Putamen (tissue), 1 donor: Measurements from ENCODE around the gene ZMIZ1.

ENCODE experiments used
- DNase-seq: peaks from one replicate; pipeline ENCODE4 v3.0.0-alpha.2; 2016; ENCODE audit warnings: low spot score

ZMIZ1 gene

DNA sequence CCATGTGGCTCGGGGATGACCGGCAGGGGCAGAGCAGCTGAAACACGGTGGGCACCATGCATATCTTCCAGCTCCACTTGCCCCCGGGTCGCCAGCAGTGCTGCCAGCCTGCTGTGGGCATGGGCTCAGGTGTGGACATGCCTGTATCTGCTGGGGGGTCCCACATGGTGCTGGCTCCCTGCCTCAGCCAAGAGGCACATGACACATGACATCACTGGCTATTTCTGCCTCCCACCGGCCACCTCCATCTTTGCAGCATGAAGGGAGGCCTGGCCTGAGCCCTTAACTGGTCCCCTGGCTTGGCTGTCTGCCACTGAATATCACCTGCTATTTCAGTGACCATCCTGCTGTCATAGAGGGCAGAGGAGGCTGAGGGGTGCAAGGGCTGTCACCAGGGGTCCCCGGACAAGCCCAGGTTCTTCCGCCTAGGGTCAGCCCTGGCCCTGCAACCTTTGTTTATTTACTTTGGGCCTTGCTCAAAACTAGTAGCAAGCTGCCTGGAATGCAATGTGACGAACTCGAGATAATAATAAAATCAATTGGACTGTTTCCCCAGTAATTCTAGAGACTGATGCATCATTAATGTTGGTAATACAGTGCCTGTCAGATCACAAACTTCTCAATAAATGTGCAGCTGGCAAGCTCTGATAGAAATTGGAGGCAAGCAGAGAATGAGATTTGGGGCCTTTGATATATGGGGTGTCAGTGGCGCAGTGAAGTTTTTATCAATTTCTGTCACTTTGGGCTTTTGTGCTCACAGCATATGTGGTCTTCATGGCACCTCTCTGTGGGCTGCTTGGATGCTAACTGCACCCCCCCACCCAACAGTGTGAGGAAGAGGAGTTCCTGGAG, 28.5 kb downstream of the ZMIZ1 start:
- DNase-seq = no peak

DNA sequence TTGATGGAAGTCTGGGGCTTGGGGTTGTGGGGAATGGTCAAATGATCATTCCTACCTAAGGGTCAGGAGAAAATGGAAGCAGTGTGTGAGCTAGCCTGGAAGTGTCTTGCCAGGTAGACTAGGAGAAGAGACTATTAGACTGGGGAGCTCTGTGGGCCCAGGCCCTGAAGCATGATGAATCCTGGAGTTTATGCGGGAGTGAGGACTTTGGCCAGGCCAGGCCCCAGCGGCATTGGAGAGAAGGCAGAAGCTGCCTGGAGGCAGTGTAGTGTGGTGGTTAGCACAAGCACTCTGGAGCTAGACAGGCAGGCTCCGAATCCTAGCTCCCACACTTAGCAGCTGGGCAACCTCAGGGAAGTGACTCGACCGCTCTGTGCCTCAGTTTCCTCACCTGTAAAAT, 29.3 kb downstream of the ZMIZ1 start:
- DNase-seq = no peak

DNA sequence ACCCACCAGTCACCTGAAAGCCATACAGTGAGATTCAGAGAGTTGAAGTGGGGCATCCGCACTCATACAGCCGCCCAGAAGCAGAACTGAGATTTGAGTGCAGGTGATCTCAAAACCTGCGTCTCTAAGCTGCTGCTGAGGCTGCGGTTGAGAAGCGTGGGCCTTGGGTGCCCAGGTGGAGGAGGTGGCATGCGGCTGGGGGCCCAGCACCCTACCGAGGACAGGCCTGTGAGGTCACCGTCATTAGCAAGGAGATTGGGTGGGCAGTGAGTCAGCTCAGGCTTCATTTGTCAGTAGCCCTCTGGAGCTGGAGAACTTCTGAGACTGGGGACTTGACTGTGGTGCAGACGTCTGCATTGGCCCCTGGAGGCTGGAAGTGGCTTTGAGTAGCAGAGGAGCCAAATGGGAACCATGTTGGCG, 29.8 kb downstream of the ZMIZ1 start:
- DNase-seq = no peak

DNA sequence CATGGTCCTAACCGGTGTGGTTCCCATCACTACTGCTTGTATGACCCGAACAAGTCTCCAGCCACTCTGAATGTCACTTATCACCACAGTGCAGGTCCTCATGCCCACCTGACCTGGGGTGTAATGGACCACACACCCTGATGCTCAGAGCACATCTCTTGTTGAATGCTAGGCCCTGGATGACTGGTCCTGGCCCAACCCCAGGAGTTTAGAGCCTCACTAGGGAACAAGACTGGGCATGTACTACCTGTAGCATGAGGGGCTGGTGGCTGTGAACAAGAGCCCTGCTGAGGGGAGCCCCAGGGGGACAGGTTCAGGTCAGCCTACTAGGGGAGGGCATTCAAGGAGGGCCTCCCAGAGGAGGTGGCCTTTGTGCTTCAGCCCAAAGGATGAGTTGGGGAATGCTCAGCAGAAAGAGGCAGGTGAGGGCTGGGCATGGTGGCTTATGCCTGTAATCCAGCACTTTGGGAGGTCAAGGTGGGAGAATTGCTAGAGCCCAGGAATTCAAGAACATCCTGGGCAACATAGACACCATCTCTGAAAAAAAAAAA, 31.2 kb downstream of the ZMIZ1 start:
- no peak for DNase-seq

DNA sequence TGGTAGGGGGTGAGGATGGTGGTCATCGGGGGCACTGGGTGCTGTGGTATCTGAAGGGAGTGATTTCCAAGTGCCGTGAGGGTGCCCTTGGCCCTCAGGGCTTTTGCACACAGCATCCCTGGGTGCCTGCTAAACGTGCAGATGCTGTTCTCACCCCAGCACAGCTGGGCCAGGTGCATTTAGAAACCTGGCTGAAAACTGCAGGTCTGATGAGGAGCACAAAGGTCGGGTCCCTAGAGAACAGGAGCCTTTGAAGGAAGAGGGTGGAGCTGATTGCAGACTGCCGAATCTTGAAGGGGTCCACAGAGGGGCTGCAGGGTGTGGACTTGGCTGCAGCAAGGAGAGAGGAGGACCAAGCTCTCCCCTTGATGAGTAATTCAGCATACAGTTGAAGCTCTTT, 32.0 kb downstream of the ZMIZ1 start:
- no peak for DNase-seq

DNA sequence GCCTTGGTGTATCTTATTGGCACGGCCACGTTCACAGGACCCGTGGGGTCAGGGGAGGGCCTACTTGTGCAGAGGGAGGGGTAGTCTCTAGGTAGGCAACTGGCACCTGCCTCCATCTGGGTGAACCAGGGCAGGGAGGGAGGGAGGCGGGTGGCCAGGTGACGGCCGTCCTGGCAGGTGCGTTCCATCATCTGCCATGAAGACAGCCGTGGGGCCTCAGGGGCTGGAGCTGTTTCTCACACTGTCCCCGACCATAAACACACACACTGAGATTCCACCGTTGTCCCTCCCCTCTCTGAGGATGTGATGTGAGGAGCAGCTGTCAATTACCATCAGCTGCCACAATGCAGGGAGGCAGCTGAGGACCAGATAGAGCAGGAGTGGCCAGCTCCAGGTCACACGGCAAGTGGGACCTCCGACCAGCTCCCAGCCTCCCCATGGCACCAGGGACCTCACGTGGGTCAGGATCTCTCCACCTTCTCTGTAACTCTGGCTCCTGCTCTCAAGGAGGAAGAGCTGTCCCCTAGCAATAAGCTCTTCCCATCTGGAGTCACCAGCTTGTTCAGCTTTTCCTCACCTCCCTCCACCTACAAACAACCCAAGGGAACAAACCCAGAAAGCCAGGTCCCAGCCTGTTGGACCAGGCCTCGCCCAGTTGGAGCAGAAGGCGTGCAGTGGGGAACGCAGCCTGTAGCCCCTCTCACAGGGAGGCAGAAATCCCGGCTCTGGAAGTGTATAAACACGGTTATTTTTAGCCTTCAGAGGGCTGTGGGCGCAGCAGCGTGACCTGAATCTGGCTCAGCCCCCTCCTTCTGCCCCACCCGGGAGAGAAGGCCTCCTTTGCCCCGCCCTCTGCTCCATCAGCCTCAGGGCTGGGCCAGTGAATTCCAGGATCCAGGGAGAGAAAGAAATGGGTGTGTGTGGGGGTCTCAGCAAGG, 33.1 kb downstream of the ZMIZ1 start:
- peak; percentile 77 for DNase-seq

DNA sequence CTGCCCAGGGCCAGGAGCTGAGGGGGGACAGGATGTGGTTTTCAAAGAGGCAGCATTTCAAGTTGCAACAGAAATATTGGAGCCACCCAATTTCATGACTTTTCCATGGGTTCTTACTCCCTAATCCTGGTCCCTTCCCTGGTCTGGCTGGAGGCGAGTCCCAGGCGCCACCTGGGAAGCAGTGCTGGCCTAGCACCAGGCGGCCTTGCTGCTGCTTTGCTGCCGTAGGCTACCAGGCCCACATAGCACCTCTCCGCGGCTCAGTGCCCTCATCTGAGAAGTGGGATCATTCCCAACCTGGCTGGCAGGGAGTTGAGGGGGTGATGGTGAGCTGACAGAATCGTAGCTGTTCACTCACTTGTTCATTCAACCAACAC, 33.7 kb downstream of the ZMIZ1 start:
- no peak for DNase-seq

DNA sequence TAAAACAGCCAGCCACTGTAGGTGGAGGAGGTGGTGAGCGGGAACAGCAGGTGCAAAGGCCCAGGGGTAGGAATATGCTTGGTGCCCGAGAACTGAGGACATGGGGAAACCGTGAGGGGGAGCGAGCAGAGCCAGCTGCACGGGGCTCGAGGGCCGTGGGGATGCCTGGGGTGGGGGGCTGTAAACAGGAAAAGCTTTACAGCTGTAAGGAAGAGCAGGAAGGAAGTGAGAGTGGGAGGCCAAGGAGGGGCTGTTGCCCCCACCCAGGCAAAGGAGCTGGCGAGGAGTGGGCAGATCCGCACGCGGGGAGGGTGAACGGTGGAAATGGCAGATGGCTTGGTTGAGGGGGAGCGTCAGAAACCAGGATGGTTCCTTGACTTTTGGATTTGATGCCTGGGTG, 34.4 kb downstream of the ZMIZ1 start:
- DNase-seq = no peak

DNA sequence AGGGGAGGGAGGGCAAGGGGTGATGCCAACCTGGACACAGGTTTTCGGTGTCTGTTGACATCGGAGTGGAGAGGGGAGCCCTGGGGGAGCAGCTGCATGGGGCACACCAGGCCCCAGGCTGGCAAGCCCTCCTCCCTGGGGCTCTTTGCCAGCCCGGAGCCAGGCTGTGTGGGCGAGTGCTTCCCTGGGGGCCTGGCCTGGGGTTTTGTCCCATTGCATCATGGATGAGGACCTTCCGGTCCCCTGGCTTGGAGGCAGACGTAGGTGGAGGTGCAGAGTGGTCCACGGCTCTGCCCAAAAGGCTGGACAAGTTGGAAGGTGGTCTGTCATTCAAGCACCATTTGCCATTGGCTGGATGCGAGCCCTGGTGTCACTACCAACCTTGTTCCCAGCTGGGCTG, 34.8 kb downstream of the ZMIZ1 start:
- no peak for DNase-seq

DNA sequence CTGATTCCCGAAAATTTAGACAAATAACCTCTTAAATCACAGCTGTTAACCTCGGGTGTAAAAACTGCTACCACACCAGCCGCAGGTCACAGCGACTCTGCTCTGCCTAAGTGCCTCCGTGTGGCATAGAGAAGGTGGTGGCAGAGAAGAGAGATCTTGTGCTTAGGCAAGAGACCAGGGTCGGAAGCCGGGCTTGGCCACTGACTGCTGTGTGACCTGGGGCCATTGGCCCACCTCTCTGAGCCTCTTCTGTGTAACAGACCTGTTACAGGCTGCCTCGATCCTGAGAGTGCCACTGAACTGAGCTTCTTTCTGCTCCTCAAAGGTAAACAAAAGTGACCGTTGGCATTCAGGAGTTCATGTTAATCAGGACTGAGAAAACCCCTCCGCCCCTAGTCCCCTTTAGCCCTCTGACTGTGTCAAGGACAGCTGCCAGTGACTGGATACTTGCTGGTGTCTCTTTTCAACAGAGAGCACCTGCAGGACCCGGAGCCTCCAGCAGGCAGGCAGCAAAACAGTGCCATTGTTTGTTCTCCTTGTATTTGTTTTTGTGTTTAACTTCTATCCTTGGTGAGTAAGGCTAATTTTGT, 36.5 kb downstream of the ZMIZ1 start:
- DNase-seq = no peak

DNA sequence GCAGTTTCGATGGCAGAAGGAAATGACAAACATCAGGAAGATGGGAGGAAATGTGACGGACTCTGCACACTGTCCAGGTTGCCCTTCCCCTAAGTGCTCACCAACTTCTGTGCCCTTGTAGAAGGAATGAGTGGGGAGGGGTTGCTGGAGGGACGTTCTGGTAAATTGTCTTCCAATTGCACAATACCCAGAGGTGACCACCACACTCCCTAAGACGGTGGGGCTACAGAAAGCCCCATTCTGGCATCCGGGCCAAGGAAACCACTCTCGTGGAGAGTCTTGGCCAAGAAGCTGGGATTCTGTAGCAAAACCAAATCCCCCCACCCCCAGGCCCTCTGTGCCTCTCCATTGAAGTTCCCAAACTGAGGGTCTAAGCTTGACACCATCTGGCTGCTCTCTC, 37.1 kb downstream of the ZMIZ1 start:
- DNase-seq = no peak

DNA sequence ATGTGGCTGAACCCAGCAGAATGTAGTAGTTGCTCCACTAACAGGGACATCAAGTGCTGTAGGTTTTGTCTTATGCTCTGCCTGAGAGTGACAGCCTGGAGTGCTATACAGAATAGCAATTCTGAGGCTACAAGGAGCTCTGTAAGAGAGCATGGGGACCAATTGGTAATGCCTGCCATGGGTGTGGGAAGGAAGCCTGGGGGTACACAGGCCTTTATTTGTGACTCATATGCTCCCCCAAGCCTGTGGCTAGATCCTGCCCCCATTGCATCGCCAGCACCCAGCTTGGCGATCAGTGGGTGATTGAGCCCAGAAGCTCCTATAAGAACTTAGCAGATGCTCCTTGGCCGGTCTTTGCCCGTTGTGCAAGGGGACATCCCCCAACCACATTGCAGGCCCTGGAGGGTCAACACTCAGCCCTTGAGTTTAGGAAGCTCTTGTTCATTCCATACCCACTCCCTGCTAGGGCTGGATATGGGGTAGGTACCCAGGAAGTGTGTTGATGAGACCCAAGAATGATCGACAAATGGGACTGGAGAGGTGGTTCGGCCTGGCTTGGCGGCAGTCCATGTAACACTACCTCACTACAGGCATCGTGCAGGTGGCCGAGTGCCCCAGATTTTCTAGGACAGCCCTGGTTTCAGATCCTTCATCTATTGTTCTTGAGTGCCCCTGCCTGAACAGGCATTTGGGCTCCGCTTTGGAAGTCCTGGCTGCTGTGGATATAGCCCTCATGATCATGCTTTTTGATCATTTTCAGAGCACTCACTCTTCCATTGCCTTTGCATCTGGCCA, 37.7 kb downstream of the ZMIZ1 start:
- DNase-seq = no peak

DNA sequence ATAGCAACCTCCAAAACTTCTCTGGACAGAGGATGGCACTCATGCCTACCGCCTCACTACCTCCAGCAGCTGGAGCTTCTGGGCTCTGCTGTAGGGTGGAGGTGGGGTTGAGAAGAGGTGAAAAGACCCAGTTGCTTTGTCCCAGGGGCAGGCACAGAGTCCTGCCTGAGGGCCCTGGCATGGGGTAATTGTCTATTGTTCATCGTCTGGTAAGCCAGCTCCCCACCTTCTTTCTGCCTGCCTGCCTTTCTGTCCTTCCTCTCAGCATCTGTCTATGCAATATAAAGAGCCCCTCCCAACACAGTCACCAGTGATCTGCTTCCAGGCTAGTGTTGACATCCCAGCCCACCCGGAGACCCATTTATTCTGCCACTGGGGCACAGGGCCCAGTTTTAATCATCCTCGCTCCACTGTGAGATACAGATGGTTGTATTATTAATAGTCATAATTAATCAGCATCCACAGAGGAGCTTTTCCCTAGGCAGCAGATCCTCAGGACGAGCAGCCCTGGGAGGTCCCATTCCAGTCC, 39.0 kb downstream of the ZMIZ1 start:
- DNase-seq = no peak

DNA sequence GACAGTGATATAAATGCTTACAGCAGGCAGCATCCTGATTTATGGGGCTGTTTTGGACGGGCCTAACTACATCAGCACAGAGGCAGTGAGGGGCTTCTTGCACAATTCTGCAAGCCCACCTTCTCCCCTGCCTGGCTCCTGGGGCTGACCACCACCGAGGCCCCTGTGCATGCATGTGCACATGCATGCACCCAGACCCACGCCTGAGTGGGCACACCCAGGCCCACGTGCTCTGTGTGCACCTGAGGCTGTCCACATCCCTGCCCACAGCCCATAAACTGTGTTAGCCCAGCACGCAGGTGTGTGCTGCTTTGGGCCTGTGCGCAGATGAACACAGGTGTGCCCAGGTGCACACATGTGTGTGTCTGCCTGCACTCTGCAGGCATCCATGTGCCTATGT, 40.0 kb downstream of the ZMIZ1 start:
- no peak for DNase-seq

DNA sequence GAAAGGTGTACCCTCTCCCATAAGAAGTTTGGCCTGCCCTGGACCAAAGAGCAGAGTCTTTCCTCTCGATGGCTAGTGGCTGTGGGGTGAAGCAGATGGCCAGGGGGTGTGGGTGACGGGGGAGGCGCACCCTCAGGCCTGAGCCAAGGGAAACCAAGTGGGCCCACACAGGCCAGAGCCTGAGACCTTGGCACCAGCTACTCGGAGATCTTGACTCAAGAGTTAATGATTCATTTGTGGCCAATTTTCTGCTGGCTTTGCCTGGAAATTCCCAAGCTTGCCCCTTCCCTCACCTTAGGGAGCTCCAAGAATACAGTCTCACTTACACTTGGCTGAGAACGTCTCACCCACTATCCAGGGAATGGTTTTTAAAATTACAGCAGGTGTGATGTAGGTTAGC, 42.7 kb downstream of the ZMIZ1 start:
- no peak for DNase-seq

DNA sequence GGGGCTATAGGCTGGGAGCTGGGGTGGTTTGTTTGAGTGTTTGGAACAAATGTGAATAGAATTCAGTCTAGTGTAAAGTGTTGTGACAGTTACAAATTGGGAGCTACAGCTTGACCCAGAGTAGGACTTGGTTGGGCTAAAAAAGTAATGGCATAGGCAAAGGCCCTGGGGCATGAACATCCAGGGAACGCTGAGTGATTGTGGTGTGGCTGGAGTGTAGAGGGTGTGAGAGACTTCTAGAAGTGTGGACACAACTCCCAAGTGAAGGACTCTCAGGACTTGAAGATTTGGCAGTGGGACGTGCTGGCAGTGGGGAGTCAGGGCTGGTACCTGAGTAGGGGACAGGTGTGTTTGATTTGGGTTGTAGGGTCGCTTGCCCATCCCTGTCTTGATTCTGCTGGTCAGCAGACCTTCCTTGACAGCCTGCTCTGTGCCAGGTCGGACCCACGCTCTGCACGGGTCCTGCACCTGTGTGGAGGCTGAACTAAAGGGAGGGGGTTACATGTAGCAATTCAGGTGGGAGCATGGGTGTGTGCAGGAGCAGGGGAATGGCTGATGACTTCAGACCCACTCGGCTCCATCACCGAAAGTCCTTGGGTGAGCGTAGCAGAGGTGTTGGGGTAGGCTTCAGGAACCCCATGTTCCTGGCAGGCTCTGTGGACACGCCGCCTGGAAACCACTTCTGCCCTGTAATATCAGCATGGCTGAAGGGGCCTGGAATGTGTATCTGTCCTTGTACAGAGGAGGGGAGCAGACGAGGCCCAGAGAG, 43.3 kb downstream of the ZMIZ1 start:
- DNase-seq = no peak

DNA sequence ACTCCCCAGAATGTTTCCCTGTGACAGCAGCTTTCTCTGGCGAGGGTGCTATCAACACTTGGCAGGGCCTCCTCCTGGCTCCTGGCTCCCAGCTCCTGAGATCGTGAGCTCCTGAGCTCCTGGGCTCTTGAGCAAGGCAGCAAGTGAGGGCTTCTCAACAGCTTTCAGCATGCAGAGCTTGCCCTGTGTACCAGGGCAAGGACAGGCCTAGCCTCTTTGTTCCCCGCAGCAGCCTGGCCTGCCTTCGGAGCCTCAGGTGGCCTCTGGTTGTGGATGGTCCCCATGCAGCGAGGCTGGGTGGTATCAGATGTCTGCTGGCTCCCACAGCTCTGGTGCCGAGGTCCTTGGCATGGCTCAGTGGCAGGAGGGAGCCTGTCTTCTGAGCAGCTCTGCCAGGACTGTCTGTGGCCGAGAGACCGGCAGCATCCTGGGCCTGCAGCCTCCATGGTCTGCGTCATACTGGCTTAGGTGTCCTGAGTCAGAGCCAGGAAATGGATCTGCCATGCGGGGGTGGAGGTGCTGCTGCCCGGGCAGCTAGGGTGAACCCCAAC, 44.2 kb downstream of the ZMIZ1 start:
- no peak for DNase-seq

DNA sequence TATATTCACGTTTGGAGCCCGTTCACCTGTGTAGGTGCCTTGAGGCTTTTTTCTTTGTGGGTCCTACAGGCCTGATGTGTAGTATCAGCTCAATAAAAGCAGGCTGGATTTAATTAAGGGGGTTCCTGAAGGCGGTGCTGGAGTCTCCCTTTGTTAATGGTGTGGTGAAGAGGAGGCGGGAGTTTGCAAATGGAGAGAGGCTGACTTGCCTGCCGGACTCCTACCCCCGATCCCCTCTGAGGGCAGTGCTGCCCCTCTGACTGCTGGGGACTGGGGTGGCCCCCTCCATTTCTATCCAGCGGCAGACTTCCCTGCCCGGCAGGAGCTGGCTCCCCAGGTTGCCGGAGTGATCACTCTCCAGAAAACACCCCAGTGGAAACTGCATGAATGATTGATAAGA, 45.1 kb downstream of the ZMIZ1 start:
- no peak for DNase-seq

DNA sequence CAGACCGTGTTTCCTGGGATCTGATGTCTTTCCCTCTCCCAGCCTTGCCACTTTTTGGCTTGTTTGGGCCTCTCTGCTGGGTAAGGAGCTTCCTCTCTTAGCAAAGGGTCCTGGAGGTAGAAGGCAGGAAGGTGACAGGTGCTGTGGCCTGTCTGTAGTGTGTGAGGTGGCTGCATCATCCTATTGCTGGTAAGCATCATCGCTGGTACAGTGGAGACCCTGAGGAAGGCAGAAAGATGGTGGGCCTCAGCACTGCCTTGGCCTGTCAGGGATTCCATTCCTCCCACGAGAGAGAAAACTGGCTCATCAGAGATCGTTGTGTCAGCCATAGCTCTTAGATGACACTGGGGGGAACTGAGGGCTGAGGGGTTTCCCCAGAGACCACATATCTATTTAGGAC, 46.5 kb downstream of the ZMIZ1 start:
- DNase-seq = no peak

DNA sequence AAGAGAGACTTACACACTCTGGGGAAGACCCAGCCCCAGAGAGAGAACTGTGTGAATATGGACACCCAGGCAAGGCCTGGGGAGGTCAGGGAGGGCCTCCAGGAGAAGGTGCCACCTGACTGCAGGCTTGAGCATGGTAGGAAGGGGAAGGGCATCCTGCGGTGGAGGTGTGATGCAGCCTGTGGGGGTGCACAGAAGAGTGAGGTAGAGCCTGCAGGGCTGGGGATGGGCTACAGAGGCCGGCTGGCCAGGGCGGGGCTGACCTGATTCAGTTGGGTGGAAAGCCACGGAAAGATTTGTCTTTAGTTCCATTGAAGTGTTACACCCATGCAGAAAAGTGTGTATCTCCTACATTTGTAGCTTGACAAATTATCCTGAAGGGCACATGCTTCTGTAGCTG, 47.6 kb downstream of the ZMIZ1 start:
- no peak for DNase-seq
